NCI-H526 treated with DMSO at 0.1 percent for 48 hours (cell line): ENCODE measurements around the gene ZXDA.
"Not testable (repeated sequence)": the region's sequence is repeated elsewhere in the genome, so short reads cannot be mapped to it uniquely, and the experiment has no call there.

Source experiments
- DNase-seq: peaks from one replicate; lab custom pipeline; 2025; lab: John Stamatoyannopoulos, UW

The ZXDA gene, protein sequence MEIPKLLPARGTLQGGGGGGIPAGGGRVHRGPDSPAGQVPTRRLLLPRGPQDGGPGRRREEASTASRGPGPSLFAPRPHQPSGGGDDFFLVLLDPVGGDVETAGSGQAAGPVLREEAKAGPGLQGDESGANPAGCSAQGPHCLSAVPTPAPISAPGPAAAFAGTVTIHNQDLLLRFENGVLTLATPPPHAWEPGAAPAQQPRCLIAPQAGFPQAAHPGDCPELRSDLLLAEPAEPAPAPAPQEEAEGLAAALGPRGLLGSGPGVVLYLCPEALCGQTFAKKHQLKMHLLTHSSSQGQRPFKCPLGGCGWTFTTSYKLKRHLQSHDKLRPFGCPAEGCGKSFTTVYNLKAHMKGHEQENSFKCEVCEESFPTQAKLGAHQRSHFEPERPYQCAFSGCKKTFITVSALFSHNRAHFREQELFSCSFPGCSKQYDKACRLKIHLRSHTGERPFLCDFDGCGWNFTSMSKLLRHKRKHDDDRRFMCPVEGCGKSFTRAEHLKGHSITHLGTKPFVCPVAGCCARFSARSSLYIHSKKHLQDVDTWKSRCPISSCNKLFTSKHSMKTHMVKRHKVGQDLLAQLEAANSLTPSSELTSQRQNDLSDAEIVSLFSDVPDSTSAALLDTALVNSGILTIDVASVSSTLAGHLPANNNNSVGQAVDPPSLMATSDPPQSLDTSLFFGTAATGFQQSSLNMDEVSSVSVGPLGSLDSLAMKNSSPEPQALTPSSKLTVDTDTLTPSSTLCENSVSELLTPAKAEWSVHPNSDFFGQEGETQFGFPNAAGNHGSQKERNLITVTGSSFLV

DNA sequence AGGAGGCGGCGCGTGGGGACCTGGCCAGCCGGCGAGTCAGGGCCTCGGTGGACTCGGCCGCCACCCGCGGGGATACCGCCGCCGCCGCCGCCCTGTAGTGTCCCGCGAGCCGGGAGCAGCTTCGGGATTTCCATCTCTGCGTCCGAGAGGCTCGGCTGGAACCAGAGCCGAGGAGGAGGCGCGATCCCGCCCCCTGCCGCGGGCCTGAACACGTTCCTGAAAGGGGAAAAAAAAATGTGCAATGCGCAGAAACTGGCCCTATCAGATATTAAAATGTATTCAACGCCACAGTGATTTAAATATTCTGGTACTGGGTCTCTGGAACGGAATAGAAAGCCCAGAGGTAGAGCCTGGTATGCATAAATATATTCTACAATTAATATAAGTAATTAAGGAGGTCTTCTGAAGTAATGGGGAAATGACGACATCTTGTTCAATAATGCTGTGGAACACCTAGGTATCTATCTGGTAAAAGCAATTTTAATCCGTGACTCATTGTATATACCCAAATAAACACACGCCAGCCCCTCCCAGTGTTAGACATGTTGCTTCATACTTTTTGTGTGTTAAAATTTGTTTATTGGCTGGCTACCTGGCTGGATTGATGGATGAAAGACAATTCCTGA, at the start of gene ZXDA:
Gene ZXDA, minus strand, starts transcription at position 172 of the 626 bp plus-strand sequence. Its CDS starts 38 bp downstream, at position 134.
- DNase-seq, result peak; percentile 10

DNA sequence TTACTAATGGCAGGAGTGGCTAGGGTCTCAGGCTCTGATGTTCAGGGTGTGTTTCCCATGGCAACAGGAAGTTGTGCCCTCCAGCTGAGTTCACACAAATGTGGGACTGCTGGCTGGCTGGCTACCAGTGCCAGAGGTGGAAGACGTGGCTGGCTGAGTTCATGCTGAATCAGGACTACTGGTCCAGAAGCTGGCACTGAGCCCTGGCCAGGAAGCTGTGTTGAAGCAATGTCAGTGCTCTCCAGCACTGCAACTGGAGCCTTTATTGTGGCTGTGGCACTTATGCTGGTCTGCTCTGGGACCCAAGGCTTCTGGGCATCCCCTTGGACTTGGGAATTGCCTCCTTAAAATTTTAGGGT, 42.0 kb upstream of the ZXDA start:
- no peak for DNase-seq

DNA sequence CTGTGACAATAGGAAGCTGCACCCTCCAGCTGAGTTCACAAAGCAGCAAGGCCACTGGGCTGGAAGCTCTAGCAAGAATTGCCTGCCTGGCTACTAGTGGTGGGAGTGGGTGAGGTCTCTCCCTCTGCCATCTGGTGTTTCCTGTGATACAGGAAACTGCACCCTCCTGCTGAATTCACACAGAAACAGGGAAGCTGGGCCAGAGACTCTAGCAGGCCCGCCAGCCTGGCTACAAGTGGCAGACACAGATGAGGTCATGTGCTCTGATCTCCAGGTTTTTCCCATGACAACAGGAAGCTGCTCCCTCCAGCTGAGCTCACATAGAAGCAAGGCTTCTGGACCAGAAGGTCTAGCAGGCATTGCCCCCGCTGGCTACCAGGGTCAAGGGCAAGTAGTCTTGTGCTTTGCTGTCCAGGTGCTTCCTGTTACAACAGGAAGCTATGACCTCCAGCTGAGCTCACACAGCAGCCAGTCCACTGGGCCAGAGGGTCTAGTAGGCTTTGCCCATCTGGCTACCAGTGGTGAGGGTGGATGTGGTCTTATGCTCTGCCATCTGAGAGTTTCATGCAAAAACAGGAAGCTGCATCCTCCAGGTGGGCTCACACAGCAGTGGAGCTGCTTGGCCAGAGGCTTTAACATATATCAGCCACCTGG, 41.5 kb upstream of the ZXDA start:
- no peak for DNase-seq

DNA sequence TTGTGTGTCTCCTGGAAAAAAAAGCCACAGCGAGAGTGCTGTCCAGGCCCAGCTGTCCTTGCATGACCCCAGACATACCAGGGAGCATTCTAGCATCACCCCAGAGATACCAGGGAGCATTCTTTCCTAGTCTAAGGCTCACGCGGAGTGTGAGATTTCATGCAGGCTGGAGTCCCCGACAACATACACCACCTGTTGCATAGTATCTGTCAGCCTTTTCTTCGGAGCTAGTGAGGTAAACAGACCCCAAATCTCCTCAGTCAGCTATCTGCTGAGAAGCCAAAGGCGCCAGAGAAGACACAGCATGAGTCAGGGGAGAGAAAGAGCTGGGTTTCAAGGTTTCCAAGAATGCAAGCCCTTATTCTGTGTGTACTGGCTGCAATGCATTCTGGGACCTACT, 23.1 kb upstream of the ZXDA start:
- no peak for DNase-seq

DNA sequence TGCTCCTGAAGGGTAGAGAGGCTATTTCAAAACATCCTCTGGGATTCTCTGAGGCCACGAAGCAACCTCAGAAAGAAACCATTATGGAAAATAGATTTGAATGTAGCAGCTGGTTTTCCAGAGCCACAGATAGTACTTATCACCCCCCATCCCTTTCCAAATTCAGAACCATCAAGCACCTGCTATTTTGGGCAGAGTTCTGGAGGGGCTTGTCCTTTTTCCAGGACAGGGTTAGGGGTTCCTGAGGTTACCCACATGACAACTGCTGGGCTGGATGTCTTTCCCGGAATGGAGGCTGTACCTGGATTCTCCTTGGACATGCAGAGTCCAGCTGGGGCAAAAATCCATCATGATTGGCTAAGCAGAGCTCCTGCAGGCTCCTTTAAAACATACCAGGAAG, 22.0 kb upstream of the ZXDA start:
- DNase-seq, result no peak

DNA sequence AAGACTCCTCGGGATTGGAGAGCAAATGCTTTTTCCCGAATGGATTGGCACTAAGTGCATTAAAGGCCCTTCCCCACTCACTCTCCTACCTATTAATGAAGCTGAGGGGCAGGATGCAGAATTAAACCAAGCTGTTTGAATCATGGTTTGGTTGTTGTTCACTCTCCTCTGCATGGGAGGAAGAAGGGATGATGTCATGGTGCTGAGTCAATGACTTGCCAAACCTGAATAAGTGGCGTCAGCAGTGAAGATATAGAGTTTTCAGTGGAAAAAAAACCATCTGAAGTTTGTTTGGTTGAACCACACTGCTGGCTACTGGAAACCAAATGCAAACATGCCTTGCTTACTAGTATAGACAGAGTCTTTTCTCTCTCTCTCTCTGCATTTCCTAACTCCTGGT, 19.8 kb upstream of the ZXDA start:
- DNase-seq, result no peak

DNA sequence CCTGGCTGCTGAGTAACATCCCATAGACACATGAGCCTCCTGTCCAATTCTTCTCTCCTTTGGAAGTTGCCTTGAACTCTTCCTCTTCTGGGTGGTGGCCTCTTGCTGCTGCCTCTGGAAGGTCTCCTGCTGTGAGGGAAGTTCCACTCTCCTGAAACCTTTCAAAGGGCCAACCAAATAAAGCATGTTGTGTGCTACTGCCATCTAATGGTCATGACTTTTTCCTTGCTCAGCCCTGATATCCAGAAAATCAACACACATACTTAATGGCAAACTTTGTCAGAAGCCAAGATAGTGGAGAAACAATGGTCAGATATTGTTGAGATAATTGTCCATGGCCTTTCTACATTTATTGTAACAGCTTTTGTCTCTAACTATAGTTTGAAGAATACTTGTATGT, 19.1 kb upstream of the ZXDA start:
- DNase-seq, result no peak

DNA sequence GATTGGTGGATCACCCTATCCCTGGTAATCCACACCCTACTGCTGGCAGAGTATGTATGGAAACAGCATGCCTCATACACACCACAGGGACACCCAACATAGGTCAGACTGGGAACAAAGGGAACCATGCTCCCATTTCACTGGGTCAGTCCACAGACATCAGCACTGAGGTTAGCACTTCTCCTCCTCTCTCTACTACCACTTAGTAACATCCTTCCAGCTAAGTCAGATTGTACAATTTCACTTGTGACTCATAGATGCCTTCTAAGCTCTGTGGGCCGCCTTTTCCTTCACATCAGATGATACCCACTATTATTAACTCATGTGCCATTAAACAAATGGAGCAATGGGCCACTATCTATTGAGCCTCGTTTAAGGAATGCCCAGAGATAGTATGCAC, 15.5 kb upstream of the ZXDA start:
- DNase-seq, result no peak

DNA sequence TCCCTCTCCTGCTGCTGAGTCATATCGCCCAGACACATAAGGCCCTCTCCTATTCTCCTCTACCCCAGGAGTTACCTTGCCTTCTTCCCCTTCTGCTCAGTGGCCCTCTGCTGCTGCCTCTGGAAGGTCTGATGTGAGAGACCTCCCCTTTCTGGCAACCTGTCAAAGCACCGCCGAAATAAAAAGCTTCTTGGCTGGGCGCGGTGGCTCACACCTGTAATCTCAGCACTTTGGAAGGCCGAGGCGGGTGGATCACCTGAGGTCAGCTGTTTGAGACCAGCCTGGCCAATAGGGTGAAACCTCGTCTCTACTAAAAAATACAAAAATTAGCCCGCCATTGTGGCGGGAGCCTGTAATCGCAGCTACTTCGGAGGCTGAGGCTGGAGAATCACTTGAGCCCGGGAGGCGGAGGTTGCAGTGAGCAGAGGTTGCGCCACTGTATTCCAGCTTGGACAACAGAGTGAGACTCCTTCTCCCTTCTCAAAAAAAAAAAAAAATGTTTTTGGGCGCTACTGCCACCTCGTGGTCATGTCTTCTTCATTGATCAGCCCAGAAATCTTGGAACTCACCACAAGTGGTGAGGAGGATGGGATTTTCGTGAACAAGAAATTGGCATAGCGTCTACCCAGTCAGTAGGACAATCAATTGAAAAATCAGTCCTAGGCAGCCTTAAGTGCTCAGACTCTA, 8.6 kb upstream of the ZXDA start:
- DNase-seq, result no peak

DNA sequence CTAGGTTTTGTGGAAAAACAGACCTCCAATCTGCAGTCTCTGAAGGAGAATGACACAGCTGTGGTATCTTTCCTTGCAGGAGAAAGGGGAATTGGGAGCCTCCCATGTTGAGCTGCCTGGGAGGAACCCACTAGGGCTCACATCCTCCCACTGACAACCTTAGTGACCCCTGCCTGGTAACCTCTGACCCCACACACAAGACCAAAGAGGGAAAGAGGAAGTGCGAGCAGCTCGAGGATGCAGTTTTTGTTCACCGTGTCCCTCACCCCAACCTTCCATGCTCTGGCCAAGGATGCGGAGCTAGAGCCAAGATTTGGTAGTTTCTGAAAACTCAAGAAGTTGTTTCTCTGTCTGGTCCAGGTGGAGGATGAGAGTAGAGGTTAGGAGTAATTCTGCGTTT, 5.4 kb upstream of the ZXDA start:
- no peak for DNase-seq

DNA sequence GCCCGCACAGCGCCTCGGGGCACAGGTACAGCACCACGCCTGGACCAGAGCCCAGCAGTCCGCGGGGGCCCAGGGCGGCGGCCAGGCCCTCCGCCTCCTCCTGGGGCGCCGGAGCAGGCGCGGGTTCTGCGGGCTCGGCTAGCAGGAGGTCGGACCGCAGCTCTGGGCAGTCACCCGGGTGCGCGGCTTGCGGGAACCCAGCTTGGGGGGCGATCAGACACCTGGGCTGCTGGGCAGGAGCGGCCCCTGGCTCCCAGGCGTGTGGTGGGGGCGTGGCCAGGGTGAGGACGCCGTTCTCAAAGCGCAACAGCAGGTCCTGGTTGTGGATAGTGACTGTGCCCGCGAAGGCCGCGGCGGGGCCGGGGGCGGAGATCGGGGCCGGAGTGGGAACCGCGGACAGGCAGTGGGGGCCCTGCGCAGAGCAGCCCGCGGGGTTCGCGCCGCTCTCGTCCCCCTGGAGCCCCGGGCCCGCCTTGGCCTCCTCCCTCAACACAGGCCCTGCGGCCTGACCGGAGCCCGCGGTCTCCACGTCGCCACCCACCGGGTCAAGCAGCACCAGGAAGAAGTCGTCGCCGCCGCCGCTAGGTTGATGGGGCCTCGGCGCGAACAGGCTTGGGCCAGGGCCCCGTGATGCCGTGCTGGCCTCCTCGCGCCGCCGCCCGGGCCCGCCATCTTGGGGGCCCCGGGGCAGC, 517 bp downstream of the ZXDA start:
- not testable (repeated sequence) for DNase-seq

DNA sequence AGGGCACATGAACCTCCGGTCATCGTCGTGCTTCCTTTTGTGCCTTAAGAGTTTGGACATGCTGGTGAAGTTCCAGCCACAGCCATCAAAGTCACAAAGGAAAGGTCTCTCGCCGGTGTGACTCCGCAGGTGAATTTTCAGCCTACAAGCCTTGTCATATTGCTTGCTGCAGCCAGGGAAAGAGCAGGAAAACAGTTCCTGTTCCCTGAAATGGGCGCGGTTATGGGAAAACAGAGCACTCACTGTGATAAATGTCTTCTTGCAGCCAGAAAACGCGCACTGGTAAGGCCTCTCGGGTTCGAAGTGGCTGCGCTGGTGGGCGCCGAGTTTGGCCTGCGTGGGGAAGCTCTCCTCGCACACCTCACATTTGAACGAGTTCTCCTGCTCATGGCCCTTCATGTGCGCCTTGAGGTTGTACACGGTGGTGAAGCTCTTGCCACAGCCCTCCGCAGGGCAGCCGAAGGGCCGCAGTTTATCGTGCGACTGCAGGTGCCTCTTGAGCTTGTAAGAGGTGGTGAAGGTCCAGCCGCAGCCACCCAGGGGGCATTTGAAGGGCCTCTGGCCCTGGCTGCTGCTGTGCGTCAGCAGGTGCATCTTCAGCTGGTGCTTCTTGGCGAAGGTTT, 1.2 kb downstream of the ZXDA start:
- peak; percentile 13 for DNase-seq

DNA sequence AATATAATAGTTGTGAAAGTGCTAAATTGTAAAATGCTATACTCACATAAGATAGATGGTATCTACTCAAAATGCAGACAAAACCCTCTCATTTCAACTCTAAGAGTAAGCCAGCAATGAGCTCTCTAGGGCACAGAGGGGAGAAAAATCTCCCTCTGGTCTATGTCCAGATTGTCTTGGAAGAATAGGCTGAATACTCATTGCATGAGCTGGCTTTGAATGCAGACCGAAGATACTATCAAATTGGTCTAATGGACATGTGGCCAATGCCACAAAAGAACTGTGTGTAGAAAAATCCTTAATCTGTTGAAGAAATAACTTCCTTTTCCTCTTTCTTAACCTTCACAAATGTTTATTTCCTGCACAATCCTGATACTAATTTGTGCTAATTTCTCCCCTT, 3.5 kb downstream of the ZXDA start:
- no peak for DNase-seq

DNA sequence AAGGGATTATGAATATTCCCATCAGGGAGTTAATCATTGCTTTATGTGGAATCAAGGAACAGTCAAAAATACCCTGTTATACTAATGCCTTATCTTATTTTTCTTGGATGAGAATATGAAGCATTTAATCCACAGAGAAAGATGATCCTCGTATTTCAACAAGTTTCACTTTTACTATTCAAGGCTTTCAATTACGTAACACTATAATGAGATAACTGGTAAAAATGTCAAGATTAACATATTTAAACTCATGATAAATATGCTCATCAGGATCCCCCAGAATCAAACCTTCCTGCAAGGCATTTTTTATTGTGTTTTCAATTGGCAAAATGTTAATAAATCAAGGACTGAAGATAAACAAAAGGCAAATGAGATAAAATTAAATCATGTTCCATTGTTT, 5.1 kb downstream of the ZXDA start:
- no peak for DNase-seq

DNA sequence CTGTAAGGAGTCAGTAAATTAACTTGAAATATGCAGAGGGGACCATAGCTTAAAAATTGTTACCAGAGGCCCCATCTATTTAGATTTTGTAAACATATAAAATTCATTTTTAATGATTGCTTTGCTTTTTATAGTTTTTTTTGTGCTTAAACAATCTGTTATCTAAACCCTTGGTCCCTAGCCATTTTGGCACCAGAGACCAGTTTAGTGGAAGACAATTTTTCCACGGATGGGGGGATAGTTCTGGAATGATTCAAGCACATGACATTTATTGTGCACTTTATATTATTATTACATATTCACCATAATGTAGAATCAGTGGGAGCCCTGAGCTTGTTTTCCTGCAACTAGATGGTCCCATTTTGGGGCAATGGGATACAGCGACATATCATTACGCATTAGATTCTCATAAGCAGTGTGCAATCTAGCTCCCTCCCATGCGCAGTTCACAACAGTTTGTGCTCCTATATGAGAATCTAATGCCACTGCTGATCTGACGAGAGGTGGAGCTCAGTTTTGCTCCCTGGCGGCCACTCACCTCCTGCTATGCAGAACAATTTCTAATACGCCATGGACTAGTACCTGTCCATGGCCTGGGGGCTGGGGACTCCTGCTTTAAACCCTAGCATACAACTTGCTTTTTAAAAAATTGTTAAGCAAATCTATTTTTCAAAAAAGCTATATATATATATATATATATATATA, 5.9 kb downstream of the ZXDA start:
- no peak for DNase-seq

DNA sequence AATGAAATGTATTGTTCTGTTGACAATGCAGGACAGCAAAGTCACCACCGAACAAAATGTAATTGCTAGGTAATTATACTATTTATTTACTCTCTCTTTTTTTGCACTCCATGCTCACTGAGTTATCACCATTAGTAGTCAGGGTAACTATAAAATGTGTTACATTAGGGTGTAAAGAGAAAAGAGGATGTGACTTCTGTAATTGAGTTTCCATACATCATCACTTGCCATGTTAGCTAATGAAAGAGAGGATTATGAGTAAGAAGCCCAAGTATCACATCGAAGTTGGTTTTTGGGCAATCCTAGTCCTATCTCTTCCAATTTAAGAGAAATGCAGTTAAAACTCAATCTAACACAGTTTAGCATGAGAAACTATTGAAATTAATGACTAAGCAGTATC, 7.6 kb downstream of the ZXDA start:
- DNase-seq, result no peak

DNA sequence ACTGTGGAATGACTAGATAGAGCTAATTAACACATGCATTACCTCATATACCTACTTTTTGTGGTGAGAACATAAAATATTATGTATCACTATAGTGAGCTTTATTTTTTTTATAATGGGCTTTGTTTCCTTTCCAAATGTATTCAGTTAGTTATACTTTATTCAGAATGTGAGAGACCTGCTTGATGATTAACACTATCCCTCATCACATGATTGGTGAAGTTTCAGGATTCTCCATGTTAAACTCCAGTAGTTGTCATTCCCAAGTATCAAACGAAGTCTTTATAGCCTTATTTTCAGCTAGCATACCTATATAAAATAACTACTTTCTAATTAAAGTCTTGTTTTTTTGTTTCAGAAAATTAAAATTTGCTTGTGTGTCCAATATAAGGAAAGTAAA, 8.8 kb downstream of the ZXDA start:
- DNase-seq, result no peak

DNA sequence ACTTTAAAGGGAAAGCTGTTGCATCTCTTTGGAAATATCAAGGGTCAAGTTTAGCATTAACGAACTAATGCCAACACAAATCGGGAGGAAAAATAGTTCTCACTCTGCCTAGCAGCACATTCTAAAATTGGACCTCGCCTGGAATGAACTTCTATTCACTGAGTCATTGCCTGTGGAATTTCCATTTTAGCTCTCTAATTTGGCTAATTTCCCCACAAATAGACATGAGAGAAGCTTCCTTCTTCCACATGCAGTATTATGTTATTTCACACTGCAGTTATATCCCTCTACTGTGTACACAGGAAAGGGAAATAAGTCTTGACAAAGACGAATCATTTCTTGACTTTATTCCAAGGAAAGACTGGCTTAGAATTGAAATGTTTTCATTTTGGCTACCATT, 9.3 kb downstream of the ZXDA start:
- DNase-seq, result no peak

DNA sequence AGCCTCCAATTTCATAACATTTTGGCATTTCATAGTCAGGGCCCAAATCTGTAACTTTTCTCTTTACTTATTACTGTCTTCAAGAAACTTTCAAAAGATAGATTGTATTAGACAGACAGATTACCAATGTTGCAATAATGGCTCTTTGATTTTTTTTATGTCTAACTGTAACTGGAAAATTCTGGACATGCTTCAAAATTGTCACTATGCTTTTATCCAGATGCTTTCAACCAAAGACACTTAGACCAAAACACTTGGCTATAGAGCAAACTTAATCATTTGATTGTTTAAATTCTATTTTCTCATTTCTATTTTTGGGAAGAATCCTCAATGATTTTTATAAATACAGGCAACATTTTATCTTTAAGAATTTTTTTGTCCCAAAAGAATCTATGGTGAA, 10.4 kb downstream of the ZXDA start:
- DNase-seq, result no peak

DNA sequence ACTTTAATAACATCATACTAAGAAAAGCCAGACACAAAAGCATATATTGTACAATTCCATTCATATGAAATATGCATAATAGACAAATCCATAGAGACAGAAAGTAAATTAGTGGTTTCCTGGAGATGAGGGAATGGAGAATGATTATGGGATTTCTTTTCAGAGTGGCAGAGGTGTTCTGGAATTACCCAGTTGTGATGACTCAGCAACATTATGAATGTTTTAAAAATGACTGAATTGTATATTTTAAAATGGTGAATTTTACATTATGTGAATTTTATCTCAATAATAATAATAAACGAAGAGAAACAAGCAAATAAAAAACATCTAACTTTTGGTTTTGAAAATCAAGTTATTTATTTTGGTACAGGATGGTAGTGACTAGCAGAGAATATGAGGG, 11.2 kb downstream of the ZXDA start:
- no peak for DNase-seq
